PC-3 (cell line): ENCODE measurements around the gene TMEM255B. TPM values are rescaled to one million over a fixed set of nuclear protein-coding genes. Genes with fewer than 3 reads are reported as not detected.

Experiments
- ATAC-seq: fragments of 200-7000 bp; cut with Tn5 transposase; 2 replicates; pipeline ENCODE4 v1.9.1; 2020; ENCODE audit warnings: mild to moderate bottlenecking, moderate library complexity
- BruUV-seq: library from RNA; stranded (reverse); fragments of 400-500 nt; replicated peaks from 2 replicates; lab custom pipeline; 2021; lab: Mats Ljungman, UMichigan
- CTCF ChIA-PET: fragments of 300-600 bp; sonication (Branson Sonifier 250); formaldehyde crosslinking; loops from one replicate; lab custom pipeline; 2022; ENCODE audit warnings: antibody characterized with exemption; lab: Charles Lee
- POLR2A ChIA-PET: fragments of 300-600 bp; sonication (Branson Sonifier 250); formaldehyde crosslinking; loops from one replicate; lab custom pipeline; 2022; ENCODE audit warnings: antibody characterized with exemption; ENCODE audit not compliant: unreplicated experiment; lab: Charles Lee
- DNase-seq: peaks from one replicate; pipeline ENCODE4 v3.0.0-alpha.2; 2015
- H2AFZ ChIP-seq: fragments of 300-600 bp; sonication (generic); 2 replicates; pipeline ENCODE4 v1.6.0; 2016; ENCODE audit warnings: antibody characterized with exemption, low read length
- H3F3A ChIP-seq: fragments of 300-600 bp; sonication (generic); one replicate; pipeline ENCODE4 v1.6.0; 2017; ENCODE audit warnings: antibody characterized with exemption, low read length, control low read depth, mild to moderate bottlenecking; ENCODE audit not compliant: unreplicated experiment
- H3K27ac ChIP-seq: fragments of 300-600 bp; sonication (generic); 2 replicates; pipeline ENCODE4 v1.5.1; 2016; ENCODE audit warnings: mild to moderate bottlenecking, low read length
- H3K27me3 ChIP-seq: fragments of 300-600 bp; sonication (generic); 2 replicates; pipeline ENCODE4 v1.6.1; 2016; ENCODE audit warnings: low read length, mixed read lengths
- H3K36me3 ChIP-seq: fragments of 300-600 bp; sonication (generic); 2 replicates; pipeline ENCODE4 v1.6.1; 2016; ENCODE audit warnings: low read depth, mixed run types, low read length, mixed read lengths
- H3K4me1 ChIP-seq: fragments of 300-600 bp; sonication (generic); 2 replicates; pipeline ENCODE4 v1.5.1; 2016; ENCODE audit warnings: low read length; ENCODE audit not compliant: insufficient read depth
- H3K4me2 ChIP-seq: fragments of 300-600 bp; sonication (generic); 2 replicates; pipeline ENCODE4 v1.6.0; 2016; ENCODE audit warnings: low read length
- H3K4me3 ChIP-seq: fragments of 300-600 bp; sonication (generic); 2 replicates; pipeline ENCODE4 v1.5.1; 2016; ENCODE audit warnings: mild to moderate bottlenecking, low read length, mixed read lengths
- H3K79me2 ChIP-seq: fragments of 300-600 bp; sonication (generic); 2 replicates; pipeline ENCODE4 v1.6.1; 2017; ENCODE audit warnings: low read length, mixed read lengths
- H3K9ac ChIP-seq: fragments of 300-600 bp; sonication (generic); 2 replicates; pipeline ENCODE4 v1.6.0; 2016; ENCODE audit warnings: mild to moderate bottlenecking, low read length
- H3K9me2 ChIP-seq: fragments of 300-600 bp; sonication (generic); replicated peaks from 2 replicates; pipeline ENCODE4 v1.6.1; 2016; ENCODE audit warnings: mixed run types, low read length, mixed read lengths
- H3K9me3 ChIP-seq: fragments of 300-600 bp; sonication (generic); 2 replicates; pipeline ENCODE4 v1.6.1; 2016; ENCODE audit warnings: low read length, mixed read lengths
- H4K20me1 ChIP-seq: fragments of 300-600 bp; sonication (generic); 2 replicates; pipeline ENCODE4 v1.6.1; 2016; ENCODE audit warnings: low read length, mixed read lengths
- EZH2 ChIP-seq: fragments of 300-600 bp; sonication (generic); IDR thresholded peaks from one replicate; pipeline ENCODE4 v1.6.1; 2017; ENCODE audit warnings: antibody characterized with exemption, mild to moderate bottlenecking, low read length; ENCODE audit not compliant: unreplicated experiment
- EZH2phosphoT487 ChIP-seq: fragments of 300-600 bp; sonication (generic); IDR thresholded peaks from 2 replicates; pipeline ENCODE4 v1.6.1; 2018; ENCODE audit warnings: mild to moderate bottlenecking, antibody characterized with exemption, low read length, borderline replicate concordance
- intact Hi-C: fragments of 100-400 bp; cut with micrococcal nuclease; formaldehyde crosslinking; loops from 2 replicates; pipeline ENCODE4 v1.9.0; 2023
- total RNA-seq: library from RNA; depleted of rRNA; stranded (reverse); fragments of >200 nt; gene quantifications from 2 replicates; pipeline ENCODE4 v1.2.3, GENCODE V29; 2014
- TF ChIP-seq, protein P1 (sequence below): fragments of 300-600 bp; sonication (generic); conservative IDR thresholded peaks from 2 replicates; pipeline ENCODE4 v1.5.1; 2017; ENCODE audit warnings: antibody characterized with exemption, low read depth, mild to moderate bottlenecking, low read length

TMEM255B gene
- total RNA-seq, 1 experiment from 2014 or later: 26.9 TPM

DNA sequence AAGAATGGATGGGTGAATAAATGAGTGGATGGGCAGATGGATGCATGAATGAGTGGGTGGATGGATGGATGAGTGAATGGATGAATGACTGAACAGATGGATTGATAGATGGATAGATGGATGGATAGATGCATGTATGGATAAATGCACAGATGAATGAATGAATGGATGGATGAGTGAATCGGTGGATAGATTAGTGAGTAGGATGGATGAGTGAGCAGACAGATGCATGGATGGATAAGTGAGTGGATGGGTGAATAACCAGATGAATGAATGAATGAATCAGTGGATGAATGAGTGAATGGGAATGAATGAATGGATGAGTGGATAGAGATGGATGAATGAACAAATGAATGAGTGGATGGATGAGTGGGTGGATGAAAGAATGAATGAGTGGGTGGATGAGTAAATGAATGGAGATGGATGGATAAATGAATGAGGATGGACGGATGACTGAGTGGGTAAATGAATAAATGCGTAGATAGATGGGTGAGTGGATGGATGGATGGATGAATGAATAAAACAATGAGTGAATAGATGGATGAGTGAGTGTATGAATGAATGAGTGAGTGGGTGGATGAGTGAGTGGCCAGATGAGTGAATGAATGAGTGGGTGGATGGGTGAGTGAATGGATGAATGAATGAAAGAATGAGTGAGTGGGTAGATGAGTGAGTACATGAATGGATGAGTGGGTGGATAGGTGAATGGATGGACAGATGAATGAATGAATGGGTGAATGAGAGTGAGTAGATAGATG is 91.9 kb downstream of the TMEM255B start:
- ATAC-seq (no peak), DNase-seq (no peak)
- Histone ChIP-seq H3K9ac (no peak overlapping the region), H3K9me2 (no peaks in the 10 kb centered on the region), H3K36me3 (no peaks in the 10 kb centered on the region), H3K4me1 (peaks cover 27% of the 10 kb centered on the region), H3K4me2 (no peak overlapping the region), H3F3A (no peaks in the 10 kb centered on the region), H2AFZ (no peak overlapping the region), H3K27ac (no peak overlapping the region), H3K27me3 (no peaks in the 10 kb centered on the region), H3K4me3 (no peak overlapping the region), H3K79me2 (peaks cover 73% of the 10 kb centered on the region), H4K20me1 (no peaks in the 10 kb centered on the region), H3K9me3 (no peaks in the 10 kb centered on the region)
- ChIA-PET POLR2A (no interaction called here), CTCF (no interaction called here)
- intact Hi-C loops: no loop called here
- TF ChIP-seq EZH2phosphoT487 (no peak), EZH2 (no peak)
- TF ChIP-seq, protein P1, sequence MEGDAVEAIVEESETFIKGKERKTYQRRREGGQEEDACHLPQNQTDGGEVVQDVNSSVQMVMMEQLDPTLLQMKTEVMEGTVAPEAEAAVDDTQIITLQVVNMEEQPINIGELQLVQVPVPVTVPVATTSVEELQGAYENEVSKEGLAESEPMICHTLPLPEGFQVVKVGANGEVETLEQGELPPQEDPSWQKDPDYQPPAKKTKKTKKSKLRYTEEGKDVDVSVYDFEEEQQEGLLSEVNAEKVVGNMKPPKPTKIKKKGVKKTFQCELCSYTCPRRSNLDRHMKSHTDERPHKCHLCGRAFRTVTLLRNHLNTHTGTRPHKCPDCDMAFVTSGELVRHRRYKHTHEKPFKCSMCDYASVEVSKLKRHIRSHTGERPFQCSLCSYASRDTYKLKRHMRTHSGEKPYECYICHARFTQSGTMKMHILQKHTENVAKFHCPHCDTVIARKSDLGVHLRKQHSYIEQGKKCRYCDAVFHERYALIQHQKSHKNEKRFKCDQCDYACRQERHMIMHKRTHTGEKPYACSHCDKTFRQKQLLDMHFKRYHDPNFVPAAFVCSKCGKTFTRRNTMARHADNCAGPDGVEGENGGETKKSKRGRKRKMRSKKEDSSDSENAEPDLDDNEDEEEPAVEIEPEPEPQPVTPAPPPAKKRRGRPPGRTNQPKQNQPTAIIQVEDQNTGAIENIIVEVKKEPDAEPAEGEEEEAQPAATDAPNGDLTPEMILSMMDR: no peak
- BruUV-seq: no TSS peak

DNA sequence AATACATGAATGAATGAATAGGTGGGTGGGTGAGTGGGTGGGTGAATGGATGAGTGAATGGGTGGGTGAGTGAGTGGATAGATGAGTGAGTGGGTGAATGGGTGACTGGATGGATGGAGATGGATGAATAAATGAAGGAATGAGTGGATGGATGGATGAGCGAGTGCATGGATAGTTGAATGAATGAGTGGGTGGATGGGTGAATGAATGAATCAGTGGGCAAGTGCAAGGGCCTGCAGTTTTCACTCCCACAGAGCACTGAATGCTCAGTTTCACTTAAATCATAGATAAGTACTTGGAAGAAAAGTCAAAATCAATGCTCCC is 92.4 kb downstream of the TMEM255B start:
- TF ChIP-seq, protein P1: no peak
- Histone ChIP-seq H3K4me3 (no peak overlapping the region), H4K20me1 (no peaks in the 10 kb centered on the region), H3K79me2 (peaks cover 78% of the 10 kb centered on the region), H3K27ac (no peak overlapping the region), H3K4me1 (peaks cover 27% of the 10 kb centered on the region), H3F3A (no peaks in the 10 kb centered on the region), H3K9me2 (no peaks in the 10 kb centered on the region), H2AFZ (no peak overlapping the region), H3K9ac (no peak overlapping the region), H3K27me3 (no peaks in the 10 kb centered on the region), H3K36me3 (no peaks in the 10 kb centered on the region), H3K9me3 (no peaks in the 10 kb centered on the region), H3K4me2 (no peak overlapping the region)
- DNase-seq (no peak), ATAC-seq (no peak)
- ChIA-PET CTCF (no interaction called here), POLR2A (no interaction called here)
- BruUV-seq: no TSS peak
- intact Hi-C loops: no loop called here

DNA sequence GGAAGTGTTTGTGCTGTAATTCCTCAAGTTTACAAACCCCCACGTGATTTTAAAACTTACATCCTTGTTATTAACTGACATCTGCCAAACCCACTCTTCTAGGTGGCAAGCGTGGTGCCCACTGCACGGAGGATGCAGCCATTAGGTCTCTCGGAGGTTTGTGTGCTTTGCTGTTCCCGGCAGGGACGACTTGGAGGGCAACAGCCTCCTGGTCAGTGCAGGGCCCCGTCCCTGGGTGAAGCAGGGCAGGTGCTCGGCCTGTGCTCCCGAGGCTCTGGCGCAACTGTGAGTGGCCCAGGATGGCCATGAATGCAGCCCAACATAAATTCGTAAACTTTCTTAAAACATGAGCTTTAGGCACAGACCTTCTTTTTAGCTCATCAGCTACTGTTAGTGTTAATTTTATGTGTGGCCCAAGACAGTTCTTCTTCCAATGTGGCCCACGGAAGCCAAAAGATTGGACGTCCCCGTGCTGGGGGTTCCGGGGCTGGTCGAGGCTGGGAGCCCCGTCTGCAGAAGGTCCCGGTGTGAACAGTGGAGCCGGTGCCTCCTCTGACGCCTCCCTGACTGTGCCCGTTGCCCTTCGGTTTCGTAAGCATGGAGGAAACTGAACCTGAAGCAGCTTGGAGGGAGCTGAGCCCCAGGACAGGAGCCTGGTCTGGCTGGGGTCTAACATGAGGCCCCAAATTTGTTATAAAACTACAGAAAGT is 93.0 kb downstream of the TMEM255B start:
- Histone ChIP-seq H3K4me2 (no peak overlapping the region), H3K4me3 (no peak overlapping the region), H3K27ac (no peak overlapping the region), H3K27me3 (no peaks in the 10 kb centered on the region), H3K9me3 (no peaks in the 10 kb centered on the region), H3K36me3 (no peaks in the 10 kb centered on the region), H2AFZ (no peak overlapping the region), H3K4me1 (peaks cover 32% of the 10 kb centered on the region), H3K9me2 (no peaks in the 10 kb centered on the region), H4K20me1 (no peaks in the 10 kb centered on the region), H3F3A (no peaks in the 10 kb centered on the region), H3K9ac (no peak overlapping the region), H3K79me2 (peaks cover 80% of the 10 kb centered on the region)
- TF ChIP-seq, protein P1: no peak
- no peak for TF ChIP-seq EZH2
- no peak for TF ChIP-seq EZH2phosphoT487
- intact Hi-C loops: no loop called here
- CTCF ChIA-PET: no interaction called here
- BruUV-seq: no TSS peak
- DNase-seq (no peak), ATAC-seq (no peak)
- POLR2A ChIA-PET: no interaction called here
